Lung (tissue), 12 donors: ENCODE measurements around the gene SKP2. TPM values are rescaled to one million over a fixed set of nuclear protein-coding genes. Genes with fewer than 3 reads are reported as not detected.

Experiments used
- ATAC-seq: fragments of 200-7000 bp; cut with Tn5 transposase; one replicate; pipeline ENCODE4 v1.9.1; 2020; ENCODE audit warnings: moderate number of reproducible peaks; ENCODE audit not compliant: insufficient read depth, low FRiP score
- DNase-seq, 3 donors: peaks; one replicate each; pipeline ENCODE4 v3.0.0-alpha.2; 2013 to 2017
- H3K27ac ChIP-seq, 2 donors: one replicate each; pipeline ENCODE4 v1.5.1; 2013; ENCODE audit warnings: mild to moderate bottlenecking in 2 of 2, moderate library complexity in 2 of 2, control low read depth in 1 of 2, inconsistent platforms in 1 of 2, low read depth in 1 of 2, low read length in 1 of 2
- H3K27me3 ChIP-seq, 3 donors: one replicate each; pipeline ENCODE4 v1.5.1; 2013; ENCODE audit warnings: low read length in 2 of 3; ENCODE audit not compliant: control insufficient read depth in 3 of 3, insufficient read depth in 3 of 3
- H3K36me3 ChIP-seq, 4 donors: one replicate each; pipeline ENCODE4 v1.5.1; 2013; ENCODE audit warnings: low read length in 4 of 4, mild to moderate bottlenecking in 1 of 4, moderate library complexity in 1 of 4; ENCODE audit not compliant: control insufficient read depth in 4 of 4, insufficient read depth in 4 of 4
- H3K4me1 ChIP-seq, 5 donors: one replicate each; pipeline ENCODE4 v1.5.1; 2013; ENCODE audit warnings: low read length in 5 of 5, mild to moderate bottlenecking in 2 of 5, moderate library complexity in 1 of 5; ENCODE audit not compliant: control insufficient read depth in 5 of 5, insufficient read depth in 5 of 5
- H3K4me3 ChIP-seq: one replicate; pipeline ENCODE4 v1.5.1; 2013; ENCODE audit warnings: mild to moderate bottlenecking, control low read depth, moderate library complexity
- H3K9ac ChIP-seq, 2 donors: one replicate each; pipeline ENCODE4 v1.5.1; 2013; ENCODE audit warnings: low read length in 2 of 2, control low read depth in 1 of 2; ENCODE audit not compliant: insufficient read depth in 1 of 2
- H3K9me3 ChIP-seq, 4 donors: one replicate each; pipeline ENCODE4 v1.5.1; 2013; ENCODE audit warnings: low read length in 3 of 4, mild to moderate bottlenecking in 1 of 4, moderate library complexity in 1 of 4; ENCODE audit not compliant: control insufficient read depth in 4 of 4, insufficient read depth in 3 of 4
- WGBS, 2 donors: extraction: QIAGEN DNeasy Blood & Tissue Kit; methylation state at CpG; one replicate each; pipeline ENCODE4 v1.1.7; 2013; 5-methylcytosine and 5-hydroxymethylcytosine counted together
- polyA plus RNA-seq, 2 donors: library from polyadenylated mRNA; stranded (reverse); fragments of 200-250 nt; gene quantifications; one replicate each; pipeline ENCODE4 v1.2.1, GENCODE V29; 2013
- total RNA-seq, 2 donors: library from RNA; depleted of rRNA in 1 of 2; stranded (reverse); fragments of >200 nt in 1 of 2; gene quantifications; one replicate each; pipeline ENCODE4 v1.2.1, GENCODE V29; 2014 to 2021
- TF ChIP-seq, protein P1 (sequence below): IDR thresholded peaks from 2 replicates; pipeline ENCODE4 v1.5.1; 2012; ENCODE audit warnings: mild to moderate bottlenecking; ENCODE audit errors: control extremely low read depth, extremely low read depth
- donor health status: control.
- donor health status: control.
- donor health status: Bipolar disorder and iron deficiency.
- donor health status: healthy.
- donor health status: DM: yes; HTN: yes; CAD: no.

The SKP2 gene
- total and polyA plus RNA-seq, 4 donors = 4.8 to 30.6 (median 10.0) TPM

DNA sequence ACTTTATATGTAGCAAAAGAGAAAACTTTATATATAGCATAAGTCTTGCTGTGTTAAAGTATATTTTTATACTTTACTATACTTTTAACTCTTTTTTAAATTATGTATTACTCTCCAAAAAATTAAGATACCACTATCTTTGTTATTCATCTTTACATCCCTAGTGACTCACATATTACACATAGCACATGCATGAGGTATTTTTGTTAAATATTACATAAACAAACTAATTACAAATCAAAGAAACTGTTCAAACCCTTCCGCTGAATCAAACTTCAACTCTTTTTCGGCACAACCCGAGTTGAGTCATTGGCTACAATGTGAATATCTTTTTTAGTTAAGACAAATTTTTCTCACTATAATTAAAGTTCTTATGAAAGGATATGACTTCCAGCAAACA, 57.8 kb downstream of the SKP2 start:
- Histone ChIP-seq H3K4me3 (no peak overlapping the region), H3K4me1 (no peaks in the 10 kb centered on the region), H3K36me3 (peaks cover 4 to 25% (median 10%) of the 10 kb centered on the region in 4 donors), H3K27me3 (no peaks in the 10 kb centered on the region), H3K27ac (no peak overlapping the region), H3K9ac (no peak overlapping the region), H3K9me3 (no peaks in the 10 kb centered on the region)
- TF ChIP-seq, protein P1, sequence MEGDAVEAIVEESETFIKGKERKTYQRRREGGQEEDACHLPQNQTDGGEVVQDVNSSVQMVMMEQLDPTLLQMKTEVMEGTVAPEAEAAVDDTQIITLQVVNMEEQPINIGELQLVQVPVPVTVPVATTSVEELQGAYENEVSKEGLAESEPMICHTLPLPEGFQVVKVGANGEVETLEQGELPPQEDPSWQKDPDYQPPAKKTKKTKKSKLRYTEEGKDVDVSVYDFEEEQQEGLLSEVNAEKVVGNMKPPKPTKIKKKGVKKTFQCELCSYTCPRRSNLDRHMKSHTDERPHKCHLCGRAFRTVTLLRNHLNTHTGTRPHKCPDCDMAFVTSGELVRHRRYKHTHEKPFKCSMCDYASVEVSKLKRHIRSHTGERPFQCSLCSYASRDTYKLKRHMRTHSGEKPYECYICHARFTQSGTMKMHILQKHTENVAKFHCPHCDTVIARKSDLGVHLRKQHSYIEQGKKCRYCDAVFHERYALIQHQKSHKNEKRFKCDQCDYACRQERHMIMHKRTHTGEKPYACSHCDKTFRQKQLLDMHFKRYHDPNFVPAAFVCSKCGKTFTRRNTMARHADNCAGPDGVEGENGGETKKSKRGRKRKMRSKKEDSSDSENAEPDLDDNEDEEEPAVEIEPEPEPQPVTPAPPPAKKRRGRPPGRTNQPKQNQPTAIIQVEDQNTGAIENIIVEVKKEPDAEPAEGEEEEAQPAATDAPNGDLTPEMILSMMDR = no peak
- DNase-seq (no peak), ATAC-seq (no peak)
- 96 to 97% methylated on average over 3 of the region's 3 CpGs for WGBS, 2 donors

DNA sequence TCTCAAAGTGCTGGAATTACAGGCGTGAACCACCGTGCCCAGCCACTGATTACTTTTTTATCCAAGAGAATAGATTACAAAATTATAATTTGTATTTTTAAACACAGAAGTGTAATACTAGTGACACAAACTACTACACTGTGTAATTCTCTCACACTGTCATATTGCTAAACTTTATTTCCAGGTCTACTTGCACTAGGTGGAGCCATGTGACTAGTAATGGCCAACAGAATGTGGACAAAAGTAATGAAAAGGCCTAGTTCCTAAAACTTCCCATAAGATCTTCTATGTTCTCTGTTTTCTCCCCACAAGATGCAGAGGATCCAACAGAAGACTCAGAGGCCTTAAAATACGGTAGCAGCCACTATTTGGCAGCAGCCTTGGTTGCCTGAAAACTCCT, 62.5 kb downstream of the SKP2 start:
- Histone ChIP-seq H3K27me3 (no peaks in the 10 kb centered on the region), H3K36me3 (peaks cover 3 to 21% (median 9%) of the 10 kb centered on the region in 4 donors)
- ATAC-seq = no peak

DNA sequence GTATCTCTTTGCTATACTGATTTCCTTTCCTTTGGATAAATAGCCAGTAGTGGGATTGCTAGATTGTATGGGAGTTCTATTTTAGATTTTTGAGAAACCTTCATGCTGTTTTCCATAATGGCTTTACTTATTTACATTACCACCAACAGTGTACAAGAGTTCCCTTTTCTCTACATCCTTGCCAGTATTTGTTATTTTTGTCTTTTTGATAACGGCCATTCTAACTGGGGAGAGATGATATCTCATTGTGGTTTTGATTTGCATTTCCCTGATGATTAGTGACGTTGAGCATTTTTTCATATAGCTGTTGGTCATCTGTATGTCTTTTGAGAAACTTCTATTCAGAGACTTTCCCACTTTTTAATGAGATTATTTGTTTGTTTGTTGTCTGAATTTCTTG, 64.0 kb downstream of the SKP2 start:
- Histone ChIP-seq H3K27ac (no peak overlapping the region), H3K9me3 (peaks cover 0 to 2% (median 0%) of the 10 kb centered on the region in 4 donors), H3K27me3 (no peaks in the 10 kb centered on the region), H3K36me3 (peaks cover 6 to 26% (median 11%) of the 10 kb centered on the region in 4 donors), H3K9ac (no peak overlapping the region), H3K4me3 (no peak overlapping the region), H3K4me1 (no peaks in the 10 kb centered on the region)
- DNase-seq = no peak
- TF ChIP-seq, protein P1 = no peak
- ATAC-seq = no peak
- WGBS, 2 donors = 21 to 58% methylated on average over 2 of the region's 2 CpGs

More for the DNA sequence above, 62.5 kb downstream of the SKP2 start:
- TF ChIP-seq, protein P1 = no peak
- DNase-seq = peak in 2 of 3 donors; percentile 21 to 29
- WGBS, 2 donors = 94 to 95% methylated on average over 3 of the region's 3 CpGs
- Histone ChIP-seq H3K4me3 (no peak overlapping the region), H3K9me3 (no peaks in the 10 kb centered on the region), H3K27ac (no peak overlapping the region), H3K4me1 (no peaks in the 10 kb centered on the region), H3K9ac (no peak overlapping the region)

DNA sequence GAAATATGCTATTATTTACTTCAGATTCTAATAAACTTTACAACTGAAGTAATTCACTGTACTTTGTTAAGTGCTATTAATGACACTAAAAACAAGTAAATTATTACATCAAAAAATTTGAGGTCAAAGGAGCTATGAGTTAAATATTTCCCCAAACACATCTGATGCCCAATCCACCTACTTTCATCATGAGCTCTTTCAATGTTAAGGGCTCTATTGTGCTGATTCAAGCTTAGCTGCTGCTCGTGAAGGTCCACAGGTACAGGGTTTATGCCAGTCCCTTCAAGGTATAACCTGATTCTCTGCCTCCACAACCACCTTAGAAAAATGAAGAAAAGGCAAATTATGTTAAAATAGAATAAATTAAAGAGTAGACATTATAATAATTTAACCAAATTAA, 65.7 kb downstream of the SKP2 start:
- WGBS, 2 donors = 80 to 93% methylated on average over 1 of the region's 1 CpG

More for the DNA sequence above, 65.7 kb downstream of the SKP2 start:
- no peak for ATAC-seq
- Histone ChIP-seq H3K4me3 (no peak overlapping the region), H3K9me3 (peaks cover 0 to 2% (median 0%) of the 10 kb centered on the region in 4 donors), H3K36me3 (peaks cover 7 to 29% (median 11%) of the 10 kb centered on the region in 4 donors), H3K9ac (no peak overlapping the region), H3K4me1 (peaks cover 0 to under 1% (median 0%) of the 10 kb centered on the region in 5 donors), H3K27ac (no peak overlapping the region), H3K27me3 (no peaks in the 10 kb centered on the region)
- TF ChIP-seq, protein P1 = no peak
- DNase-seq = no peak
